HFFc6 (cell line): Measurements from ENCODE around the gene HSF4. TPM values are rescaled to one million over a fixed set of nuclear protein-coding genes. Genes with fewer than 3 reads are reported as not detected.
A peak's percentile ranks its signal among the peaks of the same experiment; 100 is the strongest.

Source experiments
- DNase-seq: peaks from one replicate; pipeline ENCODE4 v3.0.0-alpha.2; 2018
- H3K27ac Mint-ChIP-seq: 2 replicates; pipeline ENCODE4 v1.8.0; 2020; ENCODE audit warnings: mild to moderate bottlenecking, mixed read lengths
- H3K27me3 Mint-ChIP-seq: 2 replicates; pipeline ENCODE4 v1.8.0; 2021; ENCODE audit warnings: mild to moderate bottlenecking, moderate library complexity, mixed read lengths; ENCODE audit not compliant: insufficient read depth
- H3K36me3 Mint-ChIP-seq: 2 replicates; pipeline ENCODE4 v1.8.0; 2021; ENCODE audit warnings: low read depth, mixed read lengths
- H3K4me1 Mint-ChIP-seq: 2 replicates; pipeline ENCODE4 v1.8.0; 2020; ENCODE audit warnings: low read depth, mixed read lengths
- H3K4me3 Mint-ChIP-seq: 2 replicates; pipeline ENCODE4 v1.8.0; 2020; ENCODE audit warnings: mild to moderate bottlenecking, moderate library complexity, mixed read lengths
- H3K9me3 Mint-ChIP-seq: 2 replicates; pipeline ENCODE4 v1.8.0; 2020; ENCODE audit warnings: mild to moderate bottlenecking, mixed read lengths
- CTCF ChIP-seq: fragments of 200-600 bp; sonication (generic); IDR thresholded peaks from 2 replicates; pipeline ENCODE4 v1.5.0; 2021; ENCODE audit warnings: antibody characterized with exemption, mild to moderate bottlenecking
- total RNA-seq, 6 experiments: library from RNA; stranded (reverse); fragmentation: NEBNext Ultra II Directional; extraction: Animal tissue kit (Norgen Biotek cat#: 25700); gene quantifications; 2 replicates in 1 of 6; 3 replicates in 5 of 6; pipeline ENCODE4 v1.2.3, GENCODE V29; 2021

Gene HSF4
- total RNA-seq, 6 experiments from 2014 or later: 3.3 to 5.5 (median 4.6) TPM

GRCh38 chr16:67141391-67141790, 23.2 kb upstream of the HSF4 start:
- Mint-ChIP-seq H3K27ac (no peak overlapping the region), H3K4me1 (no peaks in the 10 kb centered on the region), H3K27me3 (peaks cover 2% of the 10 kb centered on the region), H3K4me3 (no peak overlapping the region), H3K36me3 (peaks cover 20% of the 10 kb centered on the region), H3K9me3 (no peaks in the 10 kb centered on the region)
- TF ChIP-seq CTCF: no peak
- no peak for DNase-seq

- TF ChIP-seq CTCF: no peak
- no peaks in the 10 kb centered on the region for H3K4me1 Mint-ChIP-seq
- H3K27me3 Mint-ChIP-seq: peaks cover 2% of the 10 kb centered on the region
- peaks cover 20% of the 10 kb centered on the region for H3K36me3 Mint-ChIP-seq
- no peak overlapping the region for H3K4me3 Mint-ChIP-seq
- H3K27ac Mint-ChIP-seq: no peak overlapping the region
- no peak for DNase-seq
- no peaks in the 10 kb centered on the region for H3K9me3 Mint-ChIP-seq
These were observed 22.2 kb upstream of the HSF4 start for GRCh38 chr16:67142342-67142741.

GRCh38 chr16:67144943-67145342, 19.6 kb upstream of the HSF4 start:
- Mint-ChIP-seq H3K27me3 (peaks cover 5% of the 10 kb centered on the region), H3K4me1 (peaks cover 13% of the 10 kb centered on the region), H3K4me3 (no peak overlapping the region), H3K9me3 (no peaks in the 10 kb centered on the region), H3K27ac (no peak overlapping the region), H3K36me3 (peaks cover 28% of the 10 kb centered on the region)
- DNase-seq: no peak
- no peak for TF ChIP-seq CTCF

GRCh38 chr16:67145746-67146145, 18.8 kb upstream of the HSF4 start:
- peaks cover 13% of the 10 kb centered on the region for H3K4me1 Mint-ChIP-seq
- H3K27me3 Mint-ChIP-seq: peaks cover 5% of the 10 kb centered on the region
- TF ChIP-seq CTCF: no peak
- H3K9me3 Mint-ChIP-seq: no peaks in the 10 kb centered on the region
- H3K4me3 Mint-ChIP-seq: no peak overlapping the region
- peaks cover 23% of the 10 kb centered on the region for H3K36me3 Mint-ChIP-seq
- peak overlapping the region; percentile 28 for H3K27ac Mint-ChIP-seq
- DNase-seq: no peak

GRCh38 chr16:67146523-67147357, 17.8 kb upstream of the HSF4 start:
- Mint-ChIP-seq H3K4me1 (peaks cover 21% of the 10 kb centered on the region), H3K36me3 (peaks cover 17% of the 10 kb centered on the region), H3K9me3 (no peaks in the 10 kb centered on the region), H3K27ac (peak overlapping the region; percentile 20; the same call in 1 of the 2 replicates), H3K4me3 (no peak overlapping the region), H3K27me3 (peaks cover 5% of the 10 kb centered on the region)
- peak; percentile 21; the same call in 1 of the 2 replicates for TF ChIP-seq CTCF
- no peak for DNase-seq
